K562 (cell line): ENCODE measurements around the gene GLMP. TPM values are rescaled to one million over a fixed set of nuclear protein-coding genes. Genes with fewer than 3 reads are reported as not detected.

Experiments
- CREB3L1 ChIP-seq: fragments of 450-650 bp; IDR thresholded peaks from 2 replicates; pipeline ENCODE4 v1.6.1; 2014; ENCODE audit warnings: low read depth, mild to moderate bottlenecking, moderate library complexity, borderline replicate concordance
- FUS ChIP-seq: fragments of 200-400 bp; formaldehyde crosslinking; optimal IDR thresholded peaks from 2 replicates; pipeline ENCODE3; 2017; ENCODE audit warnings: low read depth, low read length
- MAZ ChIP-seq, 2 experiments: fragments of 450-650 bp in 1 of 2; sonication (generic) in 1 of 2; formaldehyde crosslinking; IDR thresholded peaks in 1 of 2; conservative IDR thresholded peaks in 1 of 2; 2 replicates each; pipeline versions ENCODE4 v1.4.0 to v1.5.0; 2020; ENCODE audit warnings: mild to moderate bottlenecking in 1 of 2, missing genetic modification reagents in 1 of 2
- MEIS2 ChIP-seq: fragments of 450-650 bp; IDR thresholded peaks from 2 replicates; pipeline ENCODE4 v1.6.1; 2014; ENCODE audit warnings: mild to moderate bottlenecking; ENCODE audit not compliant: partially characterized antibody
- NFE2 ChIP-seq: IDR thresholded peaks from 2 replicates; pipeline ENCODE4 v1.6.1; 2014; ENCODE audit warnings: antibody characterized with exemption, low read depth
- NFIC ChIP-seq: fragments of 450-650 bp; IDR thresholded peaks from 2 replicates; pipeline ENCODE4 v1.6.1; 2017; ENCODE audit warnings: mild to moderate bottlenecking, inconsistent platforms
- RB1 ChIP-seq: fragments of 450-650 bp; IDR thresholded peaks from 2 replicates; pipeline ENCODE4 v1.6.1; 2017; ENCODE audit warnings: low read depth, mild to moderate bottlenecking
- RBBP5 ChIP-seq: fragments of 200-600 bp; sonication (generic); IDR thresholded peaks from 2 replicates; pipeline ENCODE4 v1.6.1; 2012; ENCODE audit warnings: borderline replicate concordance, mild to moderate bottlenecking, low read length, control low read depth, inconsistent platforms; ENCODE audit not compliant: insufficient read depth, poor library complexity, severe bottlenecking
- RBFOX2 ChIP-seq: fragments of 200-400 bp; formaldehyde crosslinking; IDR thresholded peaks from 2 replicates; pipeline ENCODE4 v1.6.1; 2017; ENCODE audit warnings: low read depth, mild to moderate bottlenecking, low read length, moderate library complexity
- SETDB1 ChIP-seq: IDR thresholded peaks from one replicate; pipeline ENCODE4 v1.6.1; 2012; ENCODE audit warnings: low read length, control low read depth, inconsistent platforms
- SNIP1 ChIP-seq: fragments of 450-650 bp; IDR thresholded peaks from 2 replicates; pipeline ENCODE4 v1.7.1; 2017; ENCODE audit warnings: low read depth, mild to moderate bottlenecking
- SUPT5H ChIP-seq: fragments of 450-650 bp; IDR thresholded peaks from 2 replicates; pipeline ENCODE4 v1.6.1; 2016
- TARDBP ChIP-seq: fragments of 450-650 bp; IDR thresholded peaks from 2 replicates; pipeline ENCODE4 v1.6.1; 2016
- TFAP4 ChIP-seq: sonication (generic); formaldehyde crosslinking; IDR thresholded peaks from 2 replicates; pipeline ENCODE4 v1.8.0; 2022; ENCODE audit warnings: missing genetic modification reagents, mild to moderate bottlenecking, moderate library complexity, borderline replicate concordance
- ZNF121 ChIP-seq: sonication (generic); formaldehyde crosslinking; conservative IDR thresholded peaks from 2 replicates; pipeline ENCODE4 v1.8.0; 2022; ENCODE audit warnings: missing genetic modification reagents
- ZNF639 ChIP-seq, 2 experiments: fragments of 200-800 bp in 1 of 2; sonication (Bioruptor generic) in 1 of 2; sonication (generic) in 1 of 2; formaldehyde crosslinking in 1 of 2; IDR thresholded peaks in 1 of 2; conservative IDR thresholded peaks in 1 of 2; 2 replicates each; pipeline versions ENCODE4 v1.5.0 to v1.6.1; 2016 to 2020; ENCODE audit warnings: missing compliant biosample characterization in 1 of 2, missing genetic modification characterization in 1 of 2, missing genetic modification reagents in 1 of 2
- polyA plus RNA-seq, 8 experiments: library from polyadenylated mRNA; depleted of rRNA in 4 of 8; stranded (reverse) in 5 of 8; unstranded in 3 of 8; fragments of >200 nt; fragmentation: Nextera tagmentation in 2 of 8; fragmentation: Illumina TruSeq in 1 of 8; extraction: Ambion mirVana in 2 of 8; extraction: Trizol in 1 of 8; gene quantifications; 2 replicates each; pipeline versions ENCODE4 v1.2.1 to v1.2.3, GENCODE V29; 2011 to 2014; ENCODE audit warnings: inconsistent platforms in 1 of 8, missing spikeins in 1 of 8
- total RNA-seq, 7 experiments: library from RNA; depleted of rRNA in 6 of 7; stranded (reverse); fragments of >200 nt in 6 of 7; fragmentation: Illumina TruSeq in 2 of 7; extraction: Trizol in 2 of 7; gene quantifications; 2 replicates each; pipeline versions ENCODE4 v1.2.1 to v1.2.3, GENCODE V29; 2011 to 2021; ENCODE audit warnings: low replicate concordance in 1 of 7
- TF ChIP-seq, protein P1 (sequence below): sonication (generic); formaldehyde crosslinking; IDR thresholded peaks from 2 replicates; pipeline ENCODE4 v1.8.1; 2022; ENCODE audit warnings: missing genetic modification reagents

GLMP gene
- total and polyA plus RNA-seq, 9 of the 15 experiments (the other 6 are each of a cell fraction or from before 2014, with no cell fraction given): 8.3 to 28.2 (median 22.4) TPM

GRCh38 chr1:156338180-156338976 lies 42.9 kb upstream of the GLMP start, which contains the start of the genes CCT3 and TSACC (continued):
- TF ChIP-seq ZNF639 (CRISPR knock-in tag; conservative IDR thresholded peaks at IDR 0.05 in 1 of 2, IDR thresholded peaks at IDR 0.05 in 1 of 2): 0 out of 4 replicates have a peak, but pooled peaks of 1 of the 2 experiments have one; percentile 39
- peak; percentile 99 for TF ChIP-seq NFIC
- TF ChIP-seq, protein P1, sequence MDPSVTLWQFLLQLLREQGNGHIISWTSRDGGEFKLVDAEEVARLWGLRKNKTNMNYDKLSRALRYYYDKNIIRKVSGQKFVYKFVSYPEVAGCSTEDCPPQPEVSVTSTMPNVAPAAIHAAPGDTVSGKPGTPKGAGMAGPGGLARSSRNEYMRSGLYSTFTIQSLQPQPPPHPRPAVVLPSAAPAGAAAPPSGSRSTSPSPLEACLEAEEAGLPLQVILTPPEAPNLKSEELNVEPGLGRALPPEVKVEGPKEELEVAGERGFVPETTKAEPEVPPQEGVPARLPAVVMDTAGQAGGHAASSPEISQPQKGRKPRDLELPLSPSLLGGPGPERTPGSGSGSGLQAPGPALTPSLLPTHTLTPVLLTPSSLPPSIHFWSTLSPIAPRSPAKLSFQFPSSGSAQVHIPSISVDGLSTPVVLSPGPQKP: no peak
- peak; percentile 74 to 75; a peak in 3 of 4 replicates for TF ChIP-seq MAZ (CRISPR knock-in tag; conservative IDR thresholded peaks at IDR 0.05 in 1 of 2, IDR thresholded peaks at IDR 0.05 in 1 of 2)
- no peak for TF ChIP-seq FUS
- TF ChIP-seq SNIP1: no peak
- peak; percentile 89 for TF ChIP-seq TFAP4 (CRISPR knock-in tag)
- TF ChIP-seq ZNF121: no peak
- TF ChIP-seq SUPT5H: peak; percentile 94
- no peak for TF ChIP-seq SETDB1
- TF ChIP-seq NFE2: no peak; the same call in 1 of the 2 replicates
- peak; percentile 65 for TF ChIP-seq RBBP5
- TF ChIP-seq CREB3L1: peak; percentile 82
- TF ChIP-seq RB1: 0 out of 2 replicates have a peak, but pooled peaks have one; percentile 48
- no peak for TF ChIP-seq TARDBP
- TF ChIP-seq MEIS2: peak; percentile 94
- peak; percentile 86 for TF ChIP-seq RBFOX2
